ENCODE data around the gene ING5.

Gene ING5

GRCh38 chr2:241745276-241745675 is 43.4 kb downstream of the ING5 start:
- no peak for FAIRE-seq
- TF ChIP-seq, protein P1, sequence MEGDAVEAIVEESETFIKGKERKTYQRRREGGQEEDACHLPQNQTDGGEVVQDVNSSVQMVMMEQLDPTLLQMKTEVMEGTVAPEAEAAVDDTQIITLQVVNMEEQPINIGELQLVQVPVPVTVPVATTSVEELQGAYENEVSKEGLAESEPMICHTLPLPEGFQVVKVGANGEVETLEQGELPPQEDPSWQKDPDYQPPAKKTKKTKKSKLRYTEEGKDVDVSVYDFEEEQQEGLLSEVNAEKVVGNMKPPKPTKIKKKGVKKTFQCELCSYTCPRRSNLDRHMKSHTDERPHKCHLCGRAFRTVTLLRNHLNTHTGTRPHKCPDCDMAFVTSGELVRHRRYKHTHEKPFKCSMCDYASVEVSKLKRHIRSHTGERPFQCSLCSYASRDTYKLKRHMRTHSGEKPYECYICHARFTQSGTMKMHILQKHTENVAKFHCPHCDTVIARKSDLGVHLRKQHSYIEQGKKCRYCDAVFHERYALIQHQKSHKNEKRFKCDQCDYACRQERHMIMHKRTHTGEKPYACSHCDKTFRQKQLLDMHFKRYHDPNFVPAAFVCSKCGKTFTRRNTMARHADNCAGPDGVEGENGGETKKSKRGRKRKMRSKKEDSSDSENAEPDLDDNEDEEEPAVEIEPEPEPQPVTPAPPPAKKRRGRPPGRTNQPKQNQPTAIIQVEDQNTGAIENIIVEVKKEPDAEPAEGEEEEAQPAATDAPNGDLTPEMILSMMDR (IDR thresholded peaks at IDR 0.05; ENCODE audit: insufficient read depth, missing control alignments): no peak
- DNase-seq (ENCODE audit: insufficient read length, low spot score): no peak

DNA sequence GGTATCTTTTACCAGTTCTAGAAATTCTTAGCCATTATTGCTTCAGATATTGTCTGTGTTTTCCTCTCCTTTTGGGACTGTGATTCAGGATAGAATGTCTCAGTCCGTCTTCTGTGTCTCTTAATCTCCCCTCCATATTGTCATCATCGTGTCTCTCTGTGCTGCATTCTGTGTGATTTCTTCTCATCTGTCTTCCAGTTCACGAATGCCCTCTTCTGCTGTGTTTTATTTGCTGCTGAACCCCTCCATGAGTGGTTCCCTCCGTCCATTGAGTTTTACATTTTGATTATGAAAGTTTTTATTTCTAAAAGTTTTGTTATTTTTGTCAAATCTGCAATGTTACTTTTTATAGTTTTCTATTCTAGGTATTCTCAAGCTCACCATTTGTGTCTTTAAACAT is 44.2 kb downstream of the ING5 start:
- no peak for FAIRE-seq
- TF ChIP-seq, protein P1 (IDR thresholded peaks at IDR 0.05; ENCODE audit: insufficient read depth, missing control alignments): no peak
- DNase-seq (ENCODE audit: insufficient read length, low spot score): no peak

- no peak for FAIRE-seq
- TF ChIP-seq, protein P1 (IDR thresholded peaks at IDR 0.05; ENCODE audit: insufficient read depth, missing control alignments): no peak
- DNase-seq (ENCODE audit: insufficient read length, low spot score): no peak
Observed at GRCh38 chr2:241748468-241749256, 46.8 kb downstream of the ING5 start.

DNA sequence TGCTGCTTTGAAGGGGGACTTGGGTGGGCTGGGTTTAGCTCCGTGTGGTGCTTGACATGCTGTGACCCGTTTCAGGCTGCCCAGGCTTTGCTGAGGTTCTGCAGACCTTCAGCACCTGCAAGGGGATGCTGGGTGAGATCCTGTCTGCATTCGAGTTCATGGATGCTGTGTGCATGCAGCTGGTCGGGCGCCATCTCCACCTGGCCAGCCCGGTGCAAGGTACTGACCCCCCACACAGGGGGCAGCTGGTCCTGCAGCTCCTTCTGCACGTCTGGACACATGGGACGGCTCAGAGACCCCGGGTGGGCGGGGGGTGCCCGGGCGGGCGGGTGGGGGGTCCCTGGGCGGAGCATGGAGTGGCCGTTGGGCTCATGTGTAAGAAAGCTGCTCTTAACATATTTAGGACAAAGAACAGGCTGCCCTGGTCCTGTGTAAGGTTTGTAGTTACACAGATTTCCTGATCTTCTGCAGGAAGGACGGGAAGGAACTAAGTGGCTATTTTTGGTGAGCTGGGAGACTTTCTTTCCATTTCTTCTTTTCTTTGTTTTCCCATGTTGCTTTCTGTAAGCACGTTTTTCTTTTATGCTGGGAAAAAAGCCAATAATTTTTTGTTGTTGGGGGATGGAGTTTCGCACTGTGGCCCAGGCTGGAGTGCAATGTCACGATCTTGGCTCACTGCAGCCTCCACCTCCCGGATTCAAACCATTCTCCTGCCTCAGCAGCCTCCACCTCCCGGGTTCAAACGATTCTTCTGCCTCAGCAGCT is 48.4 kb downstream of the ING5 start:
- FAIRE-seq: no peak
- TF ChIP-seq, protein P1 (IDR thresholded peaks at IDR 0.05; ENCODE audit: insufficient read depth, missing control alignments): no peak

DNA sequence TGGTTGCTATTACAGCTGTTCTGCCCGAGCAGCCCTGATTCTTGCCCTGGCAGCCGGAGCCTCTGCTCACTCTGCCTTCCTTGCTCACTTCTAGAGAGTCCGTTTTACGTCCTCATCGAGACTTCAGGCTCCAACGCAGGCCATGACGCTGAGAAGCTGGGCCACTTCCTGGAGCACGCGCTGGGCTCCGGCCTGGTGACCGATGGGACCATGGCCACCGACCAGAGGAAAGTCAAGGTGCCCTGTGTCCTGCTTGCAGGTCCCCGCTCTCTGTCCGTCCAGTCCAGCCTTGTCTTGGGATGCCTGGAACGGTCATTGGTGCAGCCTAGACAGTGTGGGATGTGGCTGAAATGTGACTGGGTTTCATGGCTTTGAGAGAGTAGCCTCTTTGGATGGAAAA is 49.3 kb downstream of the ING5 start:
- TF ChIP-seq, protein P1 (IDR thresholded peaks at IDR 0.05; ENCODE audit: insufficient read depth, missing control alignments): no peak
- DNase-seq (ENCODE audit: insufficient read length, low spot score): no peak
- no peak for FAIRE-seq

More for the DNA sequence above, 48.4 kb downstream of the ING5 start:
- DNase-seq (ENCODE audit: insufficient read length, low spot score): no peak

DNA sequence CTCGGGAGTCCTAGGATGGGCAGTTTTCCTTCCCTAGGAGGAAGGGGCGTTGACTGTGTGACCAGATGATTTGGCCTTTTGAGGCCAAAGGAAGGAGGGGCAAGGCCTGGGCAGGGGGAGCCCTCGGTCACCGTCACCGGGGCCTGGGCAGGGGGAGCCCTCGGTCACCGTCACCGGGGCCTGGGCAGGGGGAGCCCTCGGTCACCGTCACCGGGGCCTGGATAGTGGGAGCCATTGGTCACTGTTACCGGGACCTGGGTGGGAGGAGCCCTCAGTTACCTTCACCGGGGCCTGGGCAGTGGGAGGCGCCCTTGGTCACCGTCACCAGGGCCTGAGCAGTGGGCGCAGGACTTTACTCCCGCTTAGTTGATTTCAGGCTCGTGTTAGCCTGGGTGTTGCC is 49.9 kb downstream of the ING5 start:
- DNase-seq (ENCODE audit: insufficient read length, low spot score): no peak
- FAIRE-seq: no peak
- TF ChIP-seq, protein P1 (IDR thresholded peaks at IDR 0.05; ENCODE audit: insufficient read depth, missing control alignments): no peak

- TF ChIP-seq, protein P1 (IDR thresholded peaks at IDR 0.05; ENCODE audit: insufficient read depth, missing control alignments): no peak
- DNase-seq (ENCODE audit: insufficient read length, low spot score) (no peak), FAIRE-seq (no peak)
Observed at GRCh38 chr2:241752253-241752652, 50.4 kb downstream of the ING5 start.

Measured in D721Med (cell line).